ENCODE data around the gene TDRD12.

TDRD12 gene

GRCh38 chr19:32717496-32717895, 2.1 kb upstream of the TDRD12 start:
- no peak overlapping the region for H2AFZ ChIP-seq (ENCODE audit: low read depth)
- peaks cover 6% of the 10 kb centered on the region; the same call in 1 of the 2 replicates for H3K36me3 ChIP-seq (ENCODE audit: insufficient read depth)
- TF ChIP-seq CTCF (conservative IDR thresholded peaks at IDR 0.05; ENCODE audit: low read depth, low read length) = no peak
- no peaks in the 10 kb centered on the region for H3K27me3 ChIP-seq (ENCODE audit: insufficient read depth, low read depth)
- no peak overlapping the region for H3K27ac ChIP-seq
- no peaks in the 10 kb centered on the region for H3K4me1 ChIP-seq (ENCODE audit: low read depth, poor library complexity, severe bottlenecking)
- H4K20me1 ChIP-seq (ENCODE audit: insufficient read depth) = no peaks in the 10 kb centered on the region
- no peak overlapping the region for H3K4me3 ChIP-seq (IDR thresholded peaks at IDR 0.05; ENCODE audit: insufficient read depth, low read depth, low read length)
- H3K4me2 ChIP-seq = no peak overlapping the region
- H3K9ac ChIP-seq = no peak overlapping the region
- H3K79me2 ChIP-seq (ENCODE audit: insufficient read depth, low read depth) = no peaks in the 10 kb centered on the region

- H3K4me2 ChIP-seq = no peak overlapping the region
- H3K27me3 ChIP-seq (ENCODE audit: insufficient read depth, low read depth) = no peaks in the 10 kb centered on the region
- no peak overlapping the region for H2AFZ ChIP-seq (ENCODE audit: low read depth)
- H3K4me3 ChIP-seq (IDR thresholded peaks at IDR 0.05; ENCODE audit: insufficient read depth, low read depth, low read length) = no peak overlapping the region
- no peaks in the 10 kb centered on the region for H3K79me2 ChIP-seq (ENCODE audit: insufficient read depth, low read depth)
- no peak for TF ChIP-seq CTCF (conservative IDR thresholded peaks at IDR 0.05; ENCODE audit: low read depth, low read length)
- H3K36me3 ChIP-seq (ENCODE audit: insufficient read depth) = peaks cover 1% of the 10 kb centered on the region; the same call in 1 of the 2 replicates
- H3K27ac ChIP-seq = no peak overlapping the region
- no peak overlapping the region for H3K9ac ChIP-seq
- H3K4me1 ChIP-seq (ENCODE audit: low read depth, poor library complexity, severe bottlenecking) = no peaks in the 10 kb centered on the region
- H4K20me1 ChIP-seq (ENCODE audit: insufficient read depth) = no peaks in the 10 kb centered on the region
These were observed 1.3 kb upstream of the TDRD12 start for GRCh38 chr19:32718286-32718685.

- no peaks in the 10 kb centered on the region for H3K36me3 ChIP-seq (ENCODE audit: insufficient read depth)
- H3K4me2 ChIP-seq = no peak overlapping the region
- no peaks in the 10 kb centered on the region for H4K20me1 ChIP-seq (ENCODE audit: insufficient read depth)
- H3K9ac ChIP-seq = no peak overlapping the region
- no peak for TF ChIP-seq CTCF (conservative IDR thresholded peaks at IDR 0.05; ENCODE audit: low read depth, low read length)
- no peaks in the 10 kb centered on the region for H3K27me3 ChIP-seq (ENCODE audit: insufficient read depth, low read depth)
- H3K79me2 ChIP-seq (ENCODE audit: insufficient read depth, low read depth) = no peaks in the 10 kb centered on the region
- H3K27ac ChIP-seq = no peak overlapping the region
- H3K4me1 ChIP-seq (ENCODE audit: low read depth, poor library complexity, severe bottlenecking) = no peaks in the 10 kb centered on the region
- H3K4me3 ChIP-seq (IDR thresholded peaks at IDR 0.05; ENCODE audit: insufficient read depth, low read depth, low read length) = no peak overlapping the region
- no peak overlapping the region for H2AFZ ChIP-seq (ENCODE audit: low read depth)
These were observed 809 bp downstream of the TDRD12 start for GRCh38 chr19:32720216-32720935.

- no peak for TF ChIP-seq CTCF (conservative IDR thresholded peaks at IDR 0.05; ENCODE audit: low read depth, low read length)
- Histone ChIP-seq H3K36me3 (ENCODE audit: insufficient read depth) (no peaks in the 10 kb centered on the region), H3K27me3 (ENCODE audit: insufficient read depth, low read depth) (no peaks in the 10 kb centered on the region), H4K20me1 (ENCODE audit: insufficient read depth) (no peaks in the 10 kb centered on the region), H3K4me3 (IDR thresholded peaks at IDR 0.05; ENCODE audit: insufficient read depth, low read depth, low read length) (no peak overlapping the region), H3K4me2 (no peak overlapping the region), H3K79me2 (ENCODE audit: insufficient read depth, low read depth) (no peaks in the 10 kb centered on the region), H3K4me1 (ENCODE audit: low read depth, poor library complexity, severe bottlenecking) (no peaks in the 10 kb centered on the region), H3K9ac (no peak overlapping the region), H2AFZ (ENCODE audit: low read depth) (no peak overlapping the region), H3K27ac (no peak overlapping the region)
These were observed 1.3 kb downstream of the TDRD12 start for GRCh38 chr19:32720936-32721250.
